ENCODE results near the gene KLF5. TPM values are rescaled to one million over a fixed set of nuclear protein-coding genes. Genes with fewer than 3 reads are reported as not detected.

KLF5 gene
- total and polyA plus RNA-seq, 2 experiments from 2014 or later = 1.5 to 1.8 TPM

- TF ChIP-seq CTCF (conservative IDR thresholded peaks at IDR 0.05; ENCODE audit: low read depth in 2 of 2) (no peak), STAT1 (IDR thresholded peaks at IDR 0.05; ENCODE audit: unreplicated experiment) (no peak), EZH2phosphoT487 (IDR thresholded peaks at IDR 0.05; ENCODE audit: unreplicated experiment) (no peak)
Observed at GRCh38 chr13:73074014-73074413, 15.2 kb downstream of the KLF5 start (continued).

GRCh38 chr13:73074926-73075325 is 16.1 kb downstream of the KLF5 start:
- no peaks in the 10 kb centered on the region for H3K36me3 ChIP-seq (ENCODE audit: insufficient read depth)

GRCh38 chr13:73075546-73075945 is 16.7 kb downstream of the KLF5 start:
- H3K9me3 Mint-ChIP-seq = no peaks in the 10 kb centered on the region
- H4K20me1 ChIP-seq (replicated peaks; ENCODE audit: insufficient read depth) = no peaks in the 10 kb centered on the region
- peak overlapping the region; percentile 22; the same call in 1 of the 2 replicates for H3K27ac Mint-ChIP-seq
- TF ChIP-seq POLR2AphosphoS5 (IDR thresholded peaks at IDR 0.05; ENCODE audit: low read depth) = no peak
- TF ChIP-seq NANOG (IDR thresholded peaks at IDR 0.05; ENCODE audit: borderline replicate concordance) = peak; percentile 94
- no peak for TF ChIP-seq EZH2phosphoT487 (IDR thresholded peaks at IDR 0.05; ENCODE audit: unreplicated experiment)
- TF ChIP-seq STAT1 (IDR thresholded peaks at IDR 0.05; ENCODE audit: unreplicated experiment) = no peak
- TF ChIP-seq CREB1 (CRISPR knock-in tag; IDR thresholded peaks at IDR 0.05; ENCODE audit: low read depth) = 0 out of 2 replicates have a peak, but pooled peaks have one; percentile 4
- no peak for TF ChIP-seq REST (IDR thresholded peaks at IDR 0.05; ENCODE audit: unreplicated experiment)
- TF ChIP-seq ZNF114 (CRISPR knock-in tag; IDR thresholded peaks at IDR 0.05) = no peak
- no peak for TF ChIP-seq EZH2 (IDR thresholded peaks at IDR 0.05; ENCODE audit: low read depth, unreplicated experiment)
- peaks cover 40% of the 10 kb centered on the region for H3K4me1 Mint-ChIP-seq
- no peak overlapping the region for H3K27ac ChIP-seq (ENCODE audit: low read depth)
- no peaks in the 10 kb centered on the region for H3K36me3 ChIP-seq (ENCODE audit: insufficient read depth)
- no peaks in the 10 kb centered on the region for H3F3A ChIP-seq (replicated peaks; ENCODE audit: low read depth)
- peak overlapping the region; percentile 66 for H3K4me2 ChIP-seq
- no peaks in the 10 kb centered on the region for H3K9me2 ChIP-seq (ENCODE audit: insufficient read depth)
- no peak overlapping the region for H2AFZ ChIP-seq
- peaks cover 9% of the 10 kb centered on the region for H3K27me3 Mint-ChIP-seq (ENCODE audit: insufficient read depth, low read depth, poor library complexity)
- no peaks in the 10 kb centered on the region for H3K36me3 Mint-ChIP-seq (ENCODE audit: low read depth)
- peak; percentile 95 for ATAC-seq
- H3K4me1 ChIP-seq (ENCODE audit: insufficient read depth) = peaks cover 15% of the 10 kb centered on the region
- H3K4me3 ChIP-seq = peak overlapping the region; percentile 40
- peak; percentile 91 for DNase-seq (ENCODE audit: low spot score)
- peaks cover 28% of the 10 kb centered on the region for H3K27me3 ChIP-seq (ENCODE audit: insufficient read depth)
- H3K79me2 ChIP-seq (replicated peaks; ENCODE audit: insufficient read depth) = no peaks in the 10 kb centered on the region
- peak overlapping the region; percentile 76 for H3K4me3 Mint-ChIP-seq

More at GRCh38 chr13:73074926-73075325, 16.1 kb downstream of the KLF5 start:
- Histone ChIP-seq H3K27me3 (ENCODE audit: insufficient read depth) (peaks cover 28% of the 10 kb centered on the region), H3K79me2 (replicated peaks; ENCODE audit: insufficient read depth) (no peaks in the 10 kb centered on the region), H3K9me2 (ENCODE audit: insufficient read depth) (no peaks in the 10 kb centered on the region), H4K20me1 (replicated peaks; ENCODE audit: insufficient read depth) (no peaks in the 10 kb centered on the region), H3K4me2 (peak overlapping the region; percentile 66), H3K4me3 (peak overlapping the region; percentile 40), H2AFZ (no peak overlapping the region), H3F3A (replicated peaks; ENCODE audit: low read depth) (no peaks in the 10 kb centered on the region), H3K4me1 (ENCODE audit: insufficient read depth) (peaks cover 15% of the 10 kb centered on the region), H3K27ac (ENCODE audit: low read depth) (no peak overlapping the region)
- Mint-ChIP-seq H3K4me3 (peak overlapping the region; percentile 76; the same call in 2 of the 3 replicates), H3K4me1 (peaks cover 40% of the 10 kb centered on the region), H3K36me3 (ENCODE audit: low read depth) (no peaks in the 10 kb centered on the region), H3K27me3 (ENCODE audit: insufficient read depth, low read depth, poor library complexity) (peaks cover 8% of the 10 kb centered on the region), H3K27ac (no peak overlapping the region), H3K9me3 (no peaks in the 10 kb centered on the region)
- DNase-seq (ENCODE audit: low spot score) (no peak), ATAC-seq (no peak)
- no peak for TF ChIP-seq EZH2 (IDR thresholded peaks at IDR 0.05; ENCODE audit: low read depth, unreplicated experiment)
- no peak for TF ChIP-seq CTCF (conservative IDR thresholded peaks at IDR 0.05; ENCODE audit: low read depth in 2 of 2)
- TF ChIP-seq STAT1 (IDR thresholded peaks at IDR 0.05; ENCODE audit: unreplicated experiment) = no peak
- TF ChIP-seq ZNF114 (CRISPR knock-in tag; IDR thresholded peaks at IDR 0.05) = no peak
